AG08395 (cell line): ENCODE measurements around the gene ARHGAP45.

Experiments
- DNase-seq: peaks from one replicate; pipeline ENCODE4 v3.0.0; 2012; ENCODE audit warnings: mixed read lengths, low spot score

The ARHGAP45 gene

GRCh38 chr19:1055028-1055425 lies 11.9 kb upstream of the ARHGAP45 start:
- DNase-seq = no peak

- no peak for DNase-seq
Observed at GRCh38 chr19:1055886-1056620, 10.9 kb upstream of the ARHGAP45 start.

- no peak for DNase-seq
Observed at GRCh38 chr19:1057176-1057855, 9.7 kb upstream of the ARHGAP45 start.

- DNase-seq = no peak
Observed at GRCh38 chr19:1058112-1058511, 8.9 kb upstream of the ARHGAP45 start.

GRCh38 chr19:1060689-1061088 lies 6.3 kb upstream of the ARHGAP45 start:
- DNase-seq = no peak

GRCh38 chr19:1061987-1062386 lies 5.0 kb upstream of the ARHGAP45 start:
- DNase-seq = no peak

GRCh38 chr19:1062387-1063029 lies 4.5 kb upstream of the ARHGAP45 start:
- DNase-seq = no peak

- no peak for DNase-seq
Observed at GRCh38 chr19:1063030-1063908, 3.7 kb upstream of the ARHGAP45 start.

GRCh38 chr19:1063909-1064660 lies 2.9 kb upstream of the ARHGAP45 start:
- DNase-seq = no peak

- peak; percentile 75 for DNase-seq
Observed at GRCh38 chr19:1064661-1065605, 2.0 kb upstream of the ARHGAP45 start.

GRCh38 chr19:1065606-1066109 lies 1.3 kb upstream of the ARHGAP45 start:
- no peak for DNase-seq

GRCh38 chr19:1066251-1066747 lies 668 bp upstream of the ARHGAP45 start:
- DNase-seq = no peak

GRCh38 chr19:1067341-1067957 lies 482 bp downstream of the ARHGAP45 start:
- DNase-seq = no peak

GRCh38 chr19:1068009-1069001 lies 1.3 kb downstream of the ARHGAP45 start:
- no peak for DNase-seq

- DNase-seq = no peak
Observed at GRCh38 chr19:1069009-1069779, 2.2 kb downstream of the ARHGAP45 start.

- DNase-seq = no peak
Observed at GRCh38 chr19:1070576-1070930, 3.6 kb downstream of the ARHGAP45 start.
